GM19463 (cell line): ENCODE measurements around the gene MBIP.

Source experiments
- ATAC-seq: cut with Tn5 transposase; IDR thresholded peaks from one replicate; pipeline ENCODE4 v1.9.1; 2021; ENCODE audit warnings: mild to moderate bottlenecking, moderate library complexity; ENCODE audit not compliant: unreplicated experiment

The MBIP gene

GRCh38 chr14:36271222-36271621 is 49.2 kb downstream of the MBIP start:
- no peak for ATAC-seq

- no peak for ATAC-seq
Measured at GRCh38 chr14:36270191-36270590, 50.2 kb downstream of the MBIP start.

- no peak for ATAC-seq
Measured at GRCh38 chr14:36268121-36268520, 52.3 kb downstream of the MBIP start.

GRCh38 chr14:36264595-36264994 is 55.8 kb downstream of the MBIP start:
- ATAC-seq, result no peak

- ATAC-seq, result no peak
Measured at GRCh38 chr14:36264107-36264506, 56.3 kb downstream of the MBIP start.

GRCh38 chr14:36260970-36261640 is 59.3 kb downstream of the MBIP start:
- no peak for ATAC-seq

- ATAC-seq, result no peak
Measured at GRCh38 chr14:36258241-36258640, 62.2 kb downstream of the MBIP start.

GRCh38 chr14:36256126-36256801 is 64.2 kb downstream of the MBIP start:
- no peak for ATAC-seq

GRCh38 chr14:36254020-36254624 is 66.3 kb downstream of the MBIP start:
- no peak for ATAC-seq
